Smooth muscle cell of the brain vasculature (primary cell): ENCODE measurements around the gene BORCS5.
A peak's percentile ranks its signal among the peaks of the same experiment; 100 is the strongest.

ENCODE experiments used
- DNase-seq: peaks from one replicate; pipeline ENCODE4 v3.0.0-alpha.2; 2012; ENCODE audit warnings: low read depth, low spot score

The BORCS5 gene

GRCh38 chr12:12432364-12432763, 75.5 kb downstream of the BORCS5 start:
- peak; percentile 74 for DNase-seq

- DNase-seq = no peak
These were observed 76.4 kb downstream of the BORCS5 start for GRCh38 chr12:12433203-12433731.

GRCh38 chr12:12436831-12437345, 80.0 kb downstream of the BORCS5 start:
- no peak for DNase-seq

- no peak for DNase-seq
These were observed 82.8 kb downstream of the BORCS5 start for GRCh38 chr12:12439636-12440035.

- no peak for DNase-seq
These were observed 84.0 kb downstream of the BORCS5 start for GRCh38 chr12:12440784-12441428.

GRCh38 chr12:12441429-12441807, 84.5 kb downstream of the BORCS5 start:
- no peak for DNase-seq

- no peak for DNase-seq
These were observed 85.1 kb downstream of the BORCS5 start for GRCh38 chr12:12441843-12442461.

GRCh38 chr12:12442548-12443071, 85.7 kb downstream of the BORCS5 start:
- DNase-seq = peak; percentile 26

- DNase-seq = no peak
These were observed 86.6 kb downstream of the BORCS5 start for GRCh38 chr12:12443431-12443878.

- DNase-seq = no peak
These were observed 88.4 kb downstream of the BORCS5 start for GRCh38 chr12:12445165-12445881.

GRCh38 chr12:12445882-12446181, 89.0 kb downstream of the BORCS5 start:
- no peak for DNase-seq

GRCh38 chr12:12446786-12447185, 89.9 kb downstream of the BORCS5 start:
- no peak for DNase-seq

- DNase-seq = no peak
These were observed 90.4 kb downstream of the BORCS5 start for GRCh38 chr12:12447236-12447635.

- no peak for DNase-seq
These were observed 91.0 kb downstream of the BORCS5 start for GRCh38 chr12:12447837-12448236.

- no peak for DNase-seq
These were observed 92.7 kb downstream of the BORCS5 start for GRCh38 chr12:12449533-12450025.

- no peak for DNase-seq
These were observed 93.2 kb downstream of the BORCS5 start for GRCh38 chr12:12450043-12450471.

GRCh38 chr12:12451098-12451497, 94.2 kb downstream of the BORCS5 start:
- DNase-seq = no peak

GRCh38 chr12:12452326-12452902, 95.5 kb downstream of the BORCS5 start:
- no peak for DNase-seq

GRCh38 chr12:12453635-12454034, 96.8 kb downstream of the BORCS5 start:
- no peak for DNase-seq

- no peak for DNase-seq
These were observed 97.4 kb downstream of the BORCS5 start for GRCh38 chr12:12454315-12454714.

GRCh38 chr12:12456637-12457036, 99.8 kb downstream of the BORCS5 start:
- DNase-seq = no peak
